MM.1S (cell line): Measurements from ENCODE around the gene REC8.

Experiments
- DNase-seq: peaks from one replicate; pipeline ENCODE4 v3.0.0-alpha.2; 2015
- H2AFZ ChIP-seq: fragments of 300-600 bp; sonication (generic); 2 replicates; pipeline ENCODE4 v1.6.0; 2016; ENCODE audit warnings: antibody characterized with exemption, low read length
- H3F3A ChIP-seq: fragments of 300-600 bp; sonication (generic); 2 replicates; pipeline ENCODE4 v1.6.1; 2016; ENCODE audit warnings: mild to moderate bottlenecking, antibody characterized with exemption, low read length, moderate library complexity, mixed read lengths; ENCODE audit not compliant: insufficient read depth
- H3K27ac ChIP-seq: fragments of 300-600 bp; sonication (generic); 2 replicates; pipeline ENCODE4 v1.5.1; 2016; ENCODE audit warnings: mild to moderate bottlenecking, low read length
- H3K27me3 ChIP-seq: fragments of 300-600 bp; sonication (generic); replicated peaks from 2 replicates; pipeline ENCODE4 v1.6.0; 2016; ENCODE audit warnings: low read length; ENCODE audit not compliant: insufficient read depth
- H3K36me3 ChIP-seq: fragments of 300-600 bp; sonication (generic); replicated peaks from 2 replicates; pipeline ENCODE4 v1.6.1; 2016; ENCODE audit warnings: mild to moderate bottlenecking, low read length, mixed read lengths; ENCODE audit not compliant: insufficient read depth
- H3K4me1 ChIP-seq: fragments of 300-600 bp; sonication (generic); 2 replicates; pipeline ENCODE4 v1.6.1; 2016; ENCODE audit warnings: low read length, mixed read lengths
- H3K4me2 ChIP-seq: fragments of 300-600 bp; sonication (generic); 2 replicates; pipeline ENCODE4 v1.6.0; 2016; ENCODE audit warnings: low read depth, low read length
- H3K4me3 ChIP-seq: fragments of 300-600 bp; sonication (generic); 2 replicates; pipeline ENCODE4 v1.5.1; 2016; ENCODE audit warnings: low read length, mixed read lengths
- H3K79me2 ChIP-seq: fragments of 300-600 bp; sonication (generic); 2 replicates; pipeline ENCODE4 v1.6.1; 2016; ENCODE audit warnings: mixed run types, low read length, mixed read lengths
- H3K9ac ChIP-seq: fragments of 300-600 bp; sonication (generic); 2 replicates; pipeline ENCODE4 v1.6.1; 2016; ENCODE audit warnings: low read length, mixed read lengths
- H3K9me2 ChIP-seq: fragments of 300-600 bp; sonication (generic); replicated peaks from 2 replicates; pipeline ENCODE4 v1.6.1; 2016; ENCODE audit warnings: mild to moderate bottlenecking, low read length, mixed read lengths; ENCODE audit not compliant: insufficient read depth
- H3K9me3 ChIP-seq: fragments of 300-600 bp; sonication (generic); replicated peaks from 2 replicates; pipeline ENCODE4 v1.6.1; 2016; ENCODE audit warnings: mild to moderate bottlenecking, low read length, mixed read lengths; ENCODE audit not compliant: insufficient read depth
- H4K20me1 ChIP-seq: fragments of 300-600 bp; sonication (generic); 2 replicates; pipeline ENCODE4 v1.6.1; 2016; ENCODE audit warnings: mild to moderate bottlenecking, low read length, moderate library complexity, mixed read lengths; ENCODE audit not compliant: insufficient read depth
- CTCF ChIP-seq: fragments of 300-600 bp; sonication (generic); IDR thresholded peaks from 2 replicates; pipeline ENCODE4 v1.5.1; 2016; ENCODE audit warnings: antibody characterized with exemption, low read length, mixed read lengths
- EZH2 ChIP-seq: fragments of 300-600 bp; sonication (generic); optimal IDR thresholded peaks from 2 replicates; pipeline ENCODE3; 2017; ENCODE audit warnings: low read depth, mild to moderate bottlenecking, antibody characterized with exemption, low read length, mixed read lengths
- EZH2phosphoT487 ChIP-seq: fragments of 300-600 bp; sonication (generic); IDR thresholded peaks from 2 replicates; pipeline ENCODE4 v1.6.1; 2018; ENCODE audit warnings: antibody characterized with exemption, low read length

The REC8 gene

GRCh38 chr14:24204163-24205146, 32.6 kb downstream of the REC8 start:
- H2AFZ ChIP-seq, result no peak overlapping the region
- no peak for DNase-seq
- no peaks in the 10 kb centered on the region for H3F3A ChIP-seq
- H3K9ac ChIP-seq, result no peak overlapping the region
- no peak overlapping the region for H3K4me2 ChIP-seq
- no peaks in the 10 kb centered on the region for H3K36me3 ChIP-seq
- H3K9me2 ChIP-seq, result no peaks in the 10 kb centered on the region
- TF ChIP-seq EZH2phosphoT487, result no peak
- TF ChIP-seq EZH2, result no peak
- TF ChIP-seq CTCF, result no peak
- no peak overlapping the region for H3K4me3 ChIP-seq
- H3K27ac ChIP-seq, result no peak overlapping the region
- H3K4me1 ChIP-seq, result no peaks in the 10 kb centered on the region
- H3K27me3 ChIP-seq, result no peaks in the 10 kb centered on the region
- H3K9me3 ChIP-seq, result no peaks in the 10 kb centered on the region
- no peaks in the 10 kb centered on the region for H3K79me2 ChIP-seq
- H4K20me1 ChIP-seq, result no peaks in the 10 kb centered on the region

DNA sequence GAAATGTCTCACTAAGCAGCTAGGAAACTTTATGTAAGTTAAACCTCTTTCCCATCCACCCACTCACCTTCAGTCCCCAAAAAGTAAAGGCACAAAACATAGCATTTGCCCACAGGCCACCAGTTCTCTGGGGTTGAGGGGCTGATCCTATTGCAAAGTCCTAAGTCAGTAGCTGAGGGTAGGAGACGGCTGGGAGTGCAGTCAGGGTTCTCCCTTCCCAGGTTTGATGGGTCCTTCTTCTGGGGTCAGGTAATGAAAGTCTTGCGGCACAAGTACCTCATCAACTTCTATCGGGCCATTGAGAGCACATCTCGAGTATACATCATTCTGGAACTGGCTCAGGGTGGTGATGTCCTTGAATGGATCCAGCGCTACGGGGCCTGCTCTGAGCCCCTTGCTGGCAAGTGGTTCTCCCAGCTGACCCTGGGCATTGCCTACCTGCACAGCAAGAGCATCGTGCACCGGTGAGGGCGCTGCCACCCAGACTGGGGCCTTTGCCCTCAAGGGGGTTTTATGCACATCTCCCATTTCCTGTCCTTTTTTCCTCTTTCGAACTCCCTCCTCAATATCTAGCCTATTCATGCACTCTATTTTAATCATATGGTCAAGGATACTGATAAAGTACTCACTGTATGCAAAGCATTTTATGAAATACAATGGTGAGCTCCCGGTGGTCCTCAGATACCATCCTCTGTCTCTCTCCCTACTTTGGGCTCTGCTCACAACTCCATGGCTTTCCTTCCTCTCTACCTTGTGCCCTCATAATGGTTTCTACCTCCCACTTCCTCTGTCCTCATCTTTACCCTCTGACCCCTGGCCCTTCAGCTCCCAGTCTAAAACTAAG, 34.6 kb downstream of the REC8 start:
- Histone ChIP-seq H2AFZ (no peak overlapping the region), H3K9ac (no peak overlapping the region), H3K79me2 (peaks cover 3% of the 10 kb centered on the region), H3K4me2 (no peak overlapping the region), H3K4me3 (no peak overlapping the region), H3K27ac (no peak overlapping the region), H3K27me3 (no peaks in the 10 kb centered on the region), H3K36me3 (no peaks in the 10 kb centered on the region), H3F3A (no peaks in the 10 kb centered on the region), H3K9me2 (no peaks in the 10 kb centered on the region), H3K9me3 (no peaks in the 10 kb centered on the region), H3K4me1 (no peaks in the 10 kb centered on the region), H4K20me1 (no peaks in the 10 kb centered on the region)
- DNase-seq, result no peak
- TF ChIP-seq EZH2phosphoT487, result no peak
- TF ChIP-seq CTCF, result no peak
- TF ChIP-seq EZH2, result no peak

- peaks cover 6% of the 10 kb centered on the region for H3K79me2 ChIP-seq
- H3K27me3 ChIP-seq, result no peaks in the 10 kb centered on the region
- H3K9me2 ChIP-seq, result no peaks in the 10 kb centered on the region
- TF ChIP-seq EZH2phosphoT487 (no peak), EZH2 (no peak)
- no peaks in the 10 kb centered on the region for H3F3A ChIP-seq
- H3K4me2 ChIP-seq, result no peak overlapping the region
- no peak overlapping the region for H3K4me3 ChIP-seq
- DNase-seq, result no peak
- no peaks in the 10 kb centered on the region for H3K9me3 ChIP-seq
- H4K20me1 ChIP-seq, result no peaks in the 10 kb centered on the region
- no peaks in the 10 kb centered on the region for H3K4me1 ChIP-seq
- H3K9ac ChIP-seq, result no peak overlapping the region
- H2AFZ ChIP-seq, result no peak overlapping the region
- H3K27ac ChIP-seq, result no peak overlapping the region
- no peaks in the 10 kb centered on the region for H3K36me3 ChIP-seq
These were observed 35.2 kb downstream of the REC8 start for GRCh38 chr14:24207104-24207551.
